Left lobe of liver (tissue), 2 donors: ENCODE measurements around the gene EXOC2. TPM values are rescaled to one million over a fixed set of nuclear protein-coding genes. Genes with fewer than 3 reads are reported as not detected.
A peak's percentile ranks its signal among the peaks of the same experiment; 100 is the strongest.
"Not testable (repeated sequence)": the region's sequence is repeated elsewhere in the genome, so short reads cannot be mapped to it uniquely, and the experiment has no call there.

Source experiments
- ATAC-seq: fragments of 200-7000 bp; cut with Tn5 transposase; one replicate; pipeline ENCODE4 v1.9.1; 2020; ENCODE audit warnings: mild to moderate bottlenecking, moderate library complexity
- DNase-seq: peaks from one replicate; pipeline ENCODE4 v3.0.0-alpha.2; 2020; ENCODE audit warnings: low spot score
- total RNA-seq: library from RNA; stranded (reverse); gene quantifications from one replicate; pipeline ENCODE4 v1.2.1, GENCODE V29; 2021
- donor health status: DM: no; HTN: no; CAD: no; lungs with moderate emphysema.
- donor health status: DM: no; HTN: yes; CAD: no.

The EXOC2 gene
- total RNA-seq, 1 donor from 2014 or later: 7.5 TPM

DNA sequence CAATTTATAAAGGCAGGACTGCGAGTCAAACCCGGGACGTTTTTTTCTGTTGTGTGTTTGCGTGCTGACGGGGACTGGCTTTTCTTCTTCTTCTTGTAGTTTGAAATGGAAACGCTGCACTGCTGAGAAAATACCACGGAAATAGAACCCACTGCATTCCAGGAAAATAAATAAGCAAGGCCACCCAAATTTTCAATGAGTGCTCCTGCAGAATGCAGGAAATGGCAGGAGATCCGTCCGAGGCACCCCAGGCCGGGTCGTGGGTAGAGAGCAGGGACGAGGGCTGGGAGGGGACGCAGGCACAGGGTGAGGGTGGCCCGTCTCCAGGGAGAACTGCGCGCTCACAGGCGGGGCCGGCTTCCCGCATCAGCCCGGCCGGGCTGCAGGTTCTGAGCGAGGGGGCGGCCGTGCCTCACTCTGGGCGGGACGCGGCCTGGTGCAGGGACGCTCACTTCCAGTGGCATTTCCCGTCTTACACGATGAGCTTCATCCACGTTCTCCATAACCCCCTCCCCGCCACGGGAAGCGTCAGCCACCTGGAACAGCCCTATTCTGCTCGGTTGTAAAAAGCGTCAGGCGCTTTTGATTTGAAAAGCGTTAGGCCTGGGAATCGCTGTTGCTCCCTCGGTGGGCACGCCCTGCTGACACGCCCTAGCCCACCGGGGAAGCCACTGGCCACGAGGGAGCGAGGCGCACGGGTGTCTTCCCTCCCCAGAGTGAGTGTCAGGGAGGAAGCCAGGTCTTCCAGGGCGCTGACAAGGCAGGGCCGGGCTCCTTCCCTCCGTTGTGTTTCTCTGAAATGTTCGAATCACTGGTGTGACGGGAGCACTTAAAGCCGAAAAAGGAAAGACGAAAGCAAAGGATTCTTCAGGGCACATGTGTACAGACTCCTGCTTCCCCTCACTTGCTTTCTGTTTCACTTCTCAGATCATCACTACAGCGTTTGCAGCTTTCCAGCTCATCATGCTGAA, 17.9 kb upstream of the EXOC2 start:
- ATAC-seq: peak; percentile 90

DNA sequence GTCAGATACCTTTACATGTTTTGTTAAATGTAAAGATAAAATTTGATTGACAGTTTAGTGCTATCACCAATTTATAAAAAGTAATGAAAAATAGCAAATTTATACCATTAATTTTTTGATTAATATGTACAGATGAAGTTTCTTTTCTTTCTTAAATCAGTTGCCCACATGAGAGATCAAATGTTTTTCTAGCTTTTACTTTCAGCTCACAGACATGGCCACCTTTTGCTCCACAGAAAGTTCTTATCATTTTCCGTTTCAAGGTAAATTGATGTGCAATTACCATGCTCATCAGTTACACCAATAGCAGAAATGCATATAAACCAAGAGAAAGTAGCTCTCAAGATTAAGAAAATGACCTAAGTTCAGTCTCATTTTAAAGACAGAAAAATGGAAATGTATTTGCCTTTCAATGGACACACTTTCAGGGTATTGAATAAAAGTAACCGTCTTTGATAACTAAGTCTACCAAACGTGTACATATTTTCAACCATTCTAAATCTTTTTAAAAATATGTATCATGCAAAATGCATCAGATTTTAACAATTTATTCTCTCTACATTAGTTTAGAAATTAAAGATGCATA, 16.6 kb upstream of the EXOC2 start:
- no peak for ATAC-seq
- no peak for DNase-seq

More for the DNA sequence above, 17.9 kb upstream of the EXOC2 start:
- DNase-seq: peak; percentile 55

DNA sequence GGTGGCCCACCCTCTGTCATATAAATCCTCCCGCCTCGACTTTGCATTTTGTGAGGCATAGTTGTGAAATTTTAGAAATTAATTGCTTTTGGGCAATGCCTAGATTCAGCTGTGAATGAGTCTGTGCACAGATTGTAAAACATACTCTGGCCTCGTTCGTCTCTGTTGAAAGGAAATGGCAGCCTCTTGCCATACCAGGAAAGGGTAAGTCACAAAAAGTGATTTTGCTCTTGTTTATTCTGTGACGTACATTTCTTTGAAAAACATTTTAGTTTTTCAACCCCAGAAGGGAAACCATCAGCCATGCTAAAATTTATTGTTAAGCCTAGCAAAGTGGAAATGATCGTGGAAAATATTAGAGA, 15.3 kb upstream of the EXOC2 start:
- ATAC-seq (no peak), DNase-seq (no peak)

DNA sequence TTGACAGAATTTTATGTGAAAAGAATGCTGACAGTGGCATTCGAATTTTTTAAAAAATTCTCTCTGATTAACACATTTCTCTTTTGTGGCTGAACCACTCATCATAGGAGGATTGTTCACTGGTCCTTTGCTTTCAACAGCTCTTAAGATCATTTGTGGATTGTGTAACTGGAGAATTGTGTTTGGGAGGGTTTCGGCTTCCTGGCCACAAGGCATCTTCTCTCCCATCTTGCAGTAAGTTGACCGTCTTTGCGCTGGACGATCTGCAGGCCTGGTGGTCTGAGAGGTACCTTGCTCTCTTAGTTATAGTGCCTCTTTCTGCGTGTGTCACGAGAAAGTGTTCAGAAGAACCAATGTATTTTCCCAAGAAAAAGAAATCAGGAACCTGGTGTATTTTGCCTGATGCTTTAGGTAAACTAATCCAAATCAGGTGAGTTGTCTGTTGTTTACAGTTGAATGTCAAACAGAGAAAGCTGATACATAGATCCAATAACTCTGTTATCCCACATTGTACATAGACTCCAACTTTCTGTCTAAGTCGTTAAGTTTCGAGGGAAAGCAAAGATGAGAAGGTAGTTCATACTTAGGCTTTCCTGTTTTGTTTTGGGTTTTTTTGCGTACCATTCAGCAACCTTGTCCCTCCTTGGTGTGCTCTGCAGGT, 14.8 kb upstream of the EXOC2 start:
- ATAC-seq: no peak

DNA sequence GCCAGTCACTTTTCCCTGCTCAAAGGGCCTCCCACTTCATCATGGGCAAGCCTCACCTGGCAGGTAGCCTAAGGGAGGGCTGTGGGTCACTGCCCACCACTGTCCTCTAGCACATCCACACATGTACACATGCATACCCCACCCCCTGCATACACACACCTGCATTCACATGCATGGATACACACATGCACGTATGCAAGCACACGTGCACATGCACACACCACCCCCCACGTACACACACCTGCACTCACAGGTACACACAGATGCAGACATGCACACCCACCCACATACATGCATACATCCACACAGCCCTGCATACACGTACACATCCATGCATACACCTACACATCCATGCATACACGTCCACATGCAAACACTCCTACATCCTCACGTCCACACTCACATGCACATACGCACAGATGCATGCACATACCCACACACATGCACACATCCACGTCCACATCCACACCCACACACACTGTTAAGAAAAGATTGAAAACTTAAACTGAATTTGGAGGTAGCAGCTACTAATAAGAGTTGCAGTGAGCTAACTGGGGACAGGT, 14.0 kb upstream of the EXOC2 start:
- DNase-seq (no peak), ATAC-seq (no peak)

More for the DNA sequence above, 14.8 kb upstream of the EXOC2 start:
- DNase-seq: no peak

DNA sequence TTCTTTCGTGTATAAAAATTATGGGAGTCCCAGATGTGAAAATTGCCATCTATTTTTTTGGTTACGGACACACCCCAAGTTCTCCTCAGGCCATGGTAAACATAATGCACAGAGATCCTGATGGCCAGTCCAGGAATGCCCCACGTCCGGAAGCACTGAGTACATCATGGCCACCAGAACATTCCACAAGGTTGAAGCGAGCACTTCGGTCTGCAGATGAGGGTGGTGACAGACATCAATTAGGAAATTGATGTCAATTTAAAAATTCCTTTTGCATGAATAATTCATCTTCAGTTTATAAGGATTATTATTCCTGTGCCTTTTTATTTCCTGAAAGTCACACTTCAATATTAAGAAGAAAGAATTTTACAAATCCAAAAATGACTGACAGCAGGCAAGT, 13.2 kb upstream of the EXOC2 start:
- ATAC-seq (no peak), DNase-seq (no peak)

DNA sequence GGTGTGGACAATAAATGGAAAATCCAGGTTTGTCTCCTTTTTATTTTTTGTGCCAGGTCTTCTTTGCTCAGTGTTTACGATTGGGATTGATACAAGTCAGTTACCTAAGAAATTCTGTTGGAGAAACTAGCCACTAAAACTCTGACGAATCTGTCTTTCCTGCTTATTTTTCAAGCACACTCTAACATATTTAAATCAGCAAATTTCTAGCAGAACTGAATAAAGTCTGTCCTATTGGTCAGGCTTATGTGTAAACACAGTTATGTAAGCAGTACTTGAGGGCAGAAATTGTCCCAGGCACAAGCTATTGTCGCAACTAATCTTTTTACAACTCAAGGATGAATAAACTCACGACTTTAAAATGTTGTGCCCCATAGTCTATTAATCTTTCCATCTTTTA, 12.1 kb upstream of the EXOC2 start:
- no peak for DNase-seq
- peak; percentile 79 for ATAC-seq

DNA sequence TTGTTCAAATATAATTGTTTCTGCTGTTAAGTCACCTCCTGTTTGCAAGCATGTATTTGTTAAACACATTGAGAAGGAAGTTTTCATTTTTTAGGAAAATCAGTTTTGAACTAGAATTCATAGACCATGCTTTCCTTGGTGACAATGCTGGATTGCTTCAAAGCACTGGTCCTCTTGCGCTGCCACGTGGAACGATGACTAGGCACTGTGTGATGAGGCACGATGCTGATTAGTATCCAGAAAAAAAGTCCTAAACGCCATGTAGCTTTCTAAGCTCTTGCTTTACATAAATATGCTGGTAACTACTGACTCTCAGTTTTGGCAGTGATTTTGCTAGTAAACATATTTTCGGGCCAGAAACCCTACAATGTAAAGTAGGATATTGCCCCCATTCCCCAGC, 11.1 kb upstream of the EXOC2 start:
- ATAC-seq (no peak), DNase-seq (no peak)

DNA sequence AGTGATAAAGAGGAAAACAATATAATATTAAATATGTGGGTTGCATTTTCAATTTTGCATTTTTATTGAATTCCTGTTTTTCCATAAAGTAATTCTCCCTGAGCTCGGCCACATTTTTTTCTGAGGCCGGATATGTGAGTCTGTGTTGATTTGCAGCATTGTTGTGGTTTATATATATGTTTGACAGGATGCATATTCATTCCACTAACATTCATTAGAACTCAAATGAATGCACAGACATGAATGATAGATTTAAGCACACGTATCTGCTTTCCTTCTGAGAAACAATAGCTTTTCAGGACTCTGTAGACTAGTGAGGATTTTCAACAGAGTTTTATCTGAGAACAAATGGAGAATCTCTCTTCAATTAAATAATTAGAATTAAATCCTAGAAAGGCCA, 10.6 kb upstream of the EXOC2 start:
- no peak for ATAC-seq
- no peak for DNase-seq

DNA sequence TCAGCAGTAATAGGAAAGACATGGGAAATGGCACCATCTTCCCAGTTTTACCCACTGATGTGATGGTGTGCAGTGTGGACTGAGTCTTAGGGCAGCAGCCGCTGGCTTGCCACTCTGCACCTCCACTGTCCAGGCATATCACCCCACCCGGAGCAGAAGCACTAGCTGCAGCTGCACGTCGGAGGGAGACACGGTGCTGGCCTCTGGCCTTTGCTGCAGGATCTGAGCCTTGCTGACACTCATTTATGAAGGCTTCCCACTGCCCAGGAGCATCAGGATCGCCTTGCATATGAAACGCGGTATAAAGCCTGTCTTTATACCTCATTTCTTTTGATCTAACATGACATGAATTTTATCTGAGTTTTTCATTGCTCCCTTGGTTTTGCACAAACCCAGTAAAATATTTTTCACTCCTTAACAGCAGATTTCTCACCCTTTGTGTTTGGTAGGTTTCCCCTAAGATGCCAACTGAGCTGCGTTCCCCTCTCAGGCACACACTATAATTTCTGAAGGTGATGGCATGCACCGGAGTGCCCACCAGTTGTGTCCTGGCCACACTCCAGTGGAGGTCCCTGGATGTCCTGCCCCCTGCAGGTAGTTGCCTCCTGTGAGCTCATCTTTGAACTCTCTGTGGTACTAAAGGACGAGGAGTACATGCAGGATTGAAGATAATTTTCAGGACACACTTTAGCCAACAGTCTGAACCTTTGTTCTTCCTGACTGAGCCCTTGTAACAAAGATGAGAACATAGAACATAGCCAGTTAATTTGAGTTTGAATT, 9.0 kb upstream of the EXOC2 start:
- ATAC-seq (no peak), DNase-seq (no peak)

DNA sequence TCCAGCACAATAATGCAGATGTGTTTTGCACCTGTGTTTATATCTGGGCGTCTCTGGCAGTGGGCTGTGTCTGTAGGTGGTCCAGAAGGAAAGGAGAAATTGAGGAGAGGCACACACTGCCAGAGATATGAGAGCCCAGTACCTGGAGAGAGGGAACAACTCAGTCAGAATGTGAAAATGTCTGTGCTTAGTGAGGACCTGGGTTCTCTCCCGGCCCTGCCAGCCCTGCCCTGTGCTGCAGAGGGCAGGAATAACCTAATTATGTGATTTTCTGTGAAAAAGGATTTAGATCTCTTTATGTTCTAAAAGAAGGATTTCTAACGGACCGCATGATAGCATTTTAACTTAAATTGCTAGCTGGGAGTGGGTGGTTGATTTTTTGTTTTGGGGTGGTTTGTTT, 8.3 kb upstream of the EXOC2 start:
- no peak for ATAC-seq
- DNase-seq: no peak

DNA sequence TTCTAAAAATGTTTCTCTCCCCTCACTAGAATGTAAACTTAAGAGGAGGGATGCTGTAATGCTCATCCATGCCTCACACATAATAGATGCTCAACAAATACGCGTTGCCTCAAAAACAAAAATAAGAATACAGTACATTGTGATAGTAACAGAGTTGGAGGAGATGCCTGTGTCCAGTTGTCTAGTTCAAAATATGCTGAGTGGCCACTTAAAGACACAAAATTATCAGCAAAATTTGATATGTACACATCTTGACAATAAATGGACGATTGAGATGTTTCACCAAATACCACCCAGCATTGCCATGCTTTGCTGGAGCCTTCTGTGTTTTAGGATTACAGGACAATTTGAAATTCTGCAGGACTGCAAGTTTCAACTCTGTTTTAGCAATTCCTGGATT, 7.6 kb upstream of the EXOC2 start:
- DNase-seq: no peak
- no peak for ATAC-seq

DNA sequence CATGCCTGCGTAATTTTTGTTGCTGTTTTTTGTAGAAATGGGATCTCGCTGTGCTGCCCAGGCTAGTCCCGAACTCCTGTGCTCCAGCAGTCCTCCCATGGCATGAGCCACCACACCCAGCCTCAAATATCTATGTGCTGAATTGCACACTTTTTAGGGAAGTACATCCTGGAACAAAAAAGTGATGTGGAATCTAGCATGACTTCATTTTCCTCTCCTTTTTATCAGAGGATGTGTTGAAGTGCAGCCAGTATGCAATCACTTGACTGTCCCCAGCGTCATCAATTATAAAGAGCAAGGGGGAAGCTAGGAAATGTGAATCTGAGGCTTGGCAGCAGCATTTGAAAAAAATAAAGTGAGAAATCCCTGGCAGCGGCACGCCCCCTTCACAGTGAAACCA, 6.4 kb upstream of the EXOC2 start:
- DNase-seq: no peak
- no peak for ATAC-seq

DNA sequence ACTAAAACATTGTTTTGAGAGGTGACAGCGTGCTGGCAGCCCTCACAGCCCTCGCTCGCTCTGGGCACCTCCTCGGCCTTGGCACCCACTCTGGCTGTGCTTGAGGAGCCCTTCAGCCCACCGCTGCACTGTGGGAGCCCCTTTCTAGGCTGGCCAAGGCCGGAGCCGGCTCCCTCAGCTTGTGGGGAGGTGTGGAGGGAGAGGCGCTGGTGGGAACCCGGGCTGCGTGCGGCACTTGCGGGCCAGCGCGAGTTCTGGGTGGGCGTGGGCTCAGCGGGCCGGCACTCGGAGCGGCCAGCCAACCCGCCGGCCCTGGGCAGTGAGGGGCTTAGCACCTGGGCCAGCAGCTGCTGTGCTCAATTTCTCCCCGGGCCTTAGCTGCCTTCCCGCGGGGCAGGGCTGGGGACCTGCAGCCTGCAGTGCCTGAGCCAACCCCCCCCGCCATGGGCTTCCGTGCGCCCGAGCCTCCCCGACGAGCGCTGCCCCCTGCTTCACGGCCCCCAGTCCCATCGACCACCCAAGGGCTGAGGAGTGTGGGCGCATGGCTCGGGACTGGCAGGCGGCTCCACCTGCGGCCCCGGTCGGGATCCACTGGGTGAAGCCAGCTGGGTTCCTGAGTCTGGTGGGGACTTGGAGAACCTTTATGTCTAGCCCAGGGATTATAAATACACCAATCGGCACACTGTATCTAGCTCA, 1.6 kb upstream of the EXOC2 start:
- not testable (repeated sequence) for ATAC-seq, DNase-seq

DNA sequence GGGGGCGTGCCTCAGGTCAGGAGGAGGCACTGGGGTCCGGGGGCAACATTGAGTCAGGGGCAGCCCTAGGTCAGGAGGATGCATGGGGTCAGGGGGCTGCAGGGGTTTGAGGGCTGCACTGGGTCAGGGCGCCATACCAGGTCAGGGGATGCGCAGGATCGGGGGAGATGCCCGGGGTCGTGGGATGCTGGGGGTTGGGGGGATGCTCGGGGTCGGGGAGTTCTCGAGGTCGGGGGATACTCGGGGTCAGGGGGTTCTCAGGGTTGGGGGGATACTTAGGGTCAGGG, 727 bp upstream of the EXOC2 start:
- DNase-seq: no peak
- ATAC-seq: no peak

DNA sequence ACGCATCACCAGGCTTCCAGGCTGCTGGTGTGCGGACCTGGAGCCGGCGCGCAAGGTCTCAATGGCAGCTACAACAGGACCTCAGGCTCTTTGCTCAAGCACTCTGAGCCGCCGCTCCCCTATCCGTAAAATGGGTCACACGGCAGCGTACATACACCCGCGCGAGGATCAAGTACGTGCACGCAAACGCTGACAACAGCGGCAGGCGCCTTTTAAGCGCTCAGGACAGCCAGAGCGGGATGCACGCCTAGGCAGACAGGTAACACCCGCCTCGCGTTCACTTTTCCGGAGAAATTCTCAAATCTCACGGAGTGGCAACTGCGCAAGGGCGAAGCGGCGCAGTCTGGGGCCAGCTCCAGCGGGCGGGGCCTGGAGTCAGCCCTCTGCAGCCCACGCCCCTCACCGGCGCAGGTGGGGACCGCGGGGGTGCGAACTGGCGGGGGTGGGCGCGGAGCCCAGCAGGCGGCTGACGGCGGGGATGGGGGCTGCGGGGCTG, 535 bp downstream of the EXOC2 start:
- ATAC-seq: peak; percentile 84

DNA sequence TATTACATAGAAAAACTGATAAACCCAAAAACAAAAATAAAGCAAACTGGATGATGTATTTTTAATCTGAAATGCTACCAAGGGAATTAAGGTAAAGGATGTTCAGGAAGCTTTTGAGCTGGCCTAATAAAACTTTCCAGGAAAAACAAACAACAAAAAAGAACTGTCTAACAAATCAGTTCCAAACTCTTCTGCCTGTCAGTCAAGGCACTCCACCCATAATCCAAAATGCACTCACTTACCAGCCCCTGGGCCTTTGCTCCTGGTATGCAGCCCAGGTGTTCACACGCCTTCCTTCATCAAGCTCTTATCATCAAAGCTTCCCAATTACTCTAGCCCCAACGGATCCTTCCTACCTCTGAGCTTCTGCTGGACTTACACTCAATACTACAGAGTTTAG, 3.7 kb downstream of the EXOC2 start:
- DNase-seq (no peak), ATAC-seq (no peak)

More for the DNA sequence above, 535 bp downstream of the EXOC2 start:
- peak; percentile 71 for DNase-seq

DNA sequence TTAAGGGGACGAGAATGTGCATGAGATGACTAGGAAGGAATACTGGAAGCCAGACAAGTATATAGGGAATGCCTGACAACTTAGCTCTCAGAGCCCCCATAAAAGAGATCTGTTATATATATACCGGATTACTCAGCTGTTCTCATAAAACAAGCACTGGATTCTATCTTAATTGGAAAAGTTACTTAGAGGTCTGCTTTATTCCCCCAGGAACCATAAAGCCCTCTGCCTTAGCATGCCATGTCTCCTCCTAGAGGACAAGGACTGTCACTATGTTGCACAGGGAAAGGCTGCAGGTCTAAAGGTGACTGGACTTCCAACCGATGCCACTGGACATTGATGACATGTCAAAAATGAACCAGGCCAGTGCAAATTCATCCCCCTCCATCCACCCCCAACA, 6.4 kb downstream of the EXOC2 start:
- ATAC-seq (peak; percentile 81), DNase-seq (no peak)

DNA sequence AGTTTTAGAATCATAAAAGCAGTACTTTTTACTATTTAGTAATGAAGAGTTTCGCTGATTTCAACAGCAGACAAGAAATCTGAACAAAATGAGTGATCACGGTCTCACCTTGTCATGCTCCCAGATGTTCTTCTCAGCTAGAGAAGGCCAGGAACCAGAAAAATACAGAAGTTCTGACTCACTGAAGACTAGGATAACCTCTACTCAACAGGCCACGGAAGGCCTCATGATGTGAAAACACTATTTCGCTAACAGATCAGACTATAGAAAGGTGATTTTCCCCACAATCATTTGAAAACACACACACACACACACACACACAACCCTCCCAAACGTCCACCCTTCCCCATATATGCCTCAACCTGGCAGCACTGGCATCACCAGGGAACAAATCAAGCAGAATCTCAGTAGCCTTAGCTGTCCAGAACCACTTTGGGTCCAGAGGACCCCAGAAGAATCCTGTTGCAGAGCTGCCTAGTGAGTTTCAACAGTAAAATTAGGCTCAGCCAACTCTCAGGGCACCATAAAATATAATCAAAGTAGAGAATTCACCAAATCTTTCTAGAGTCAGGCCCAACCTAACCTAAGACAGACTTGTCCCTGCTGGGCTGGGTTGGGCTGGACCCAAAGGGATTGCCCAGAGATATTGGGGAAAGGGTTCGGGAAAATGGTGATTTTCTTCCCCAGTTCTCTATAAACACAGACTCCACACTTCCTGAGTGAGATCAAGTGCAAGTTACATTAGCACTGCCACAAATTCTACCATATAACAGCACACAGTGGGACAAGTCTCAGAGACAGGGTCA, 7.9 kb downstream of the EXOC2 start:
- ATAC-seq (no peak), DNase-seq (no peak)
